ENCODE results near the gene MAGI1. TPM values are rescaled to one million over a fixed set of nuclear protein-coding genes. Genes with fewer than 3 reads are reported as not detected.

Gene MAGI1
- total and polyA plus RNA-seq, 10 donors = 3.5 to 104 (median 62.3) TPM

DNA sequence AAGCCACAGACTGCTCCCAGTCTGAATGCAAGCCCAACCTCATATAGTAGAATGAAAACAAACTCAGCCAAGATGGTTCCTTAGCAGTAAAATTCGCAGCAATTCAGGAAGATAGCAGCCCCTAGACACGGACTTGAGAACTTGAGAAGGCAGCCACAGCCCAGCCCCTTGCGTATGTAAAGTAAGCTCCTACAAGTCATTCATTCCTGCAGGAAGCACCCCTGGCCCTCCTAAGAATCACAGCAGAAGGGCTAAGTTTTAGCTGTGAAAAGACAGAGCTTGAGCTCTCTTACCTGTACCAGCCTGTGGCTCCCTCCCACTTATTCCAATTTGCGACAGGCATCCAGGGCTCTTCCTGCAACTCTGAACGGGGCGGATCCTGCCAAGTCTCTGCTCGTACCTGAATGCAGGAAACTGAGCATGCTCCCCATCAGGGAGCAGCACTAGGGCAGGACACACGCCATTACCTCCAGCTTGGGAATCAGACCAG is 136.4 kb downstream of the MAGI1 start:
- Histone ChIP-seq H3K27me3 (replicated peaks in 1 of 7) (no peaks in the 10 kb centered on the region), H3K9me3 (no peaks in the 10 kb centered on the region), H3K27ac (peak overlapping the region in 2 of 8 donors; percentile 1 to 18), H3K36me3 (no peaks in the 10 kb centered on the region), H3K4me3 (no peak overlapping the region), H3K4me1 (peaks cover 0 to 5% (median 2%) of the 10 kb centered on the region in 6 donors)
- TF ChIP-seq, protein P1, sequence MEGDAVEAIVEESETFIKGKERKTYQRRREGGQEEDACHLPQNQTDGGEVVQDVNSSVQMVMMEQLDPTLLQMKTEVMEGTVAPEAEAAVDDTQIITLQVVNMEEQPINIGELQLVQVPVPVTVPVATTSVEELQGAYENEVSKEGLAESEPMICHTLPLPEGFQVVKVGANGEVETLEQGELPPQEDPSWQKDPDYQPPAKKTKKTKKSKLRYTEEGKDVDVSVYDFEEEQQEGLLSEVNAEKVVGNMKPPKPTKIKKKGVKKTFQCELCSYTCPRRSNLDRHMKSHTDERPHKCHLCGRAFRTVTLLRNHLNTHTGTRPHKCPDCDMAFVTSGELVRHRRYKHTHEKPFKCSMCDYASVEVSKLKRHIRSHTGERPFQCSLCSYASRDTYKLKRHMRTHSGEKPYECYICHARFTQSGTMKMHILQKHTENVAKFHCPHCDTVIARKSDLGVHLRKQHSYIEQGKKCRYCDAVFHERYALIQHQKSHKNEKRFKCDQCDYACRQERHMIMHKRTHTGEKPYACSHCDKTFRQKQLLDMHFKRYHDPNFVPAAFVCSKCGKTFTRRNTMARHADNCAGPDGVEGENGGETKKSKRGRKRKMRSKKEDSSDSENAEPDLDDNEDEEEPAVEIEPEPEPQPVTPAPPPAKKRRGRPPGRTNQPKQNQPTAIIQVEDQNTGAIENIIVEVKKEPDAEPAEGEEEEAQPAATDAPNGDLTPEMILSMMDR (IDR thresholded peaks at IDR 0.05 in 8 of 11, conservative IDR thresholded peaks at IDR 0.05 in 3 of 11) = no peak
- TF ChIP-seq POLR2AphosphoS5 (IDR thresholded peaks at IDR 0.05) = no peak
- TF ChIP-seq POLR2A (IDR thresholded peaks at IDR 0.05) = no peak
- 50 to 79% (median 72%) methylated on average over 8 of the region's 8 CpGs for WGBS, 5 donors
- DNase-seq = no peak
- intact Hi-C loops (cut with DNase I; ENCODE audit: low total_unique reads) = no loop called here

DNA sequence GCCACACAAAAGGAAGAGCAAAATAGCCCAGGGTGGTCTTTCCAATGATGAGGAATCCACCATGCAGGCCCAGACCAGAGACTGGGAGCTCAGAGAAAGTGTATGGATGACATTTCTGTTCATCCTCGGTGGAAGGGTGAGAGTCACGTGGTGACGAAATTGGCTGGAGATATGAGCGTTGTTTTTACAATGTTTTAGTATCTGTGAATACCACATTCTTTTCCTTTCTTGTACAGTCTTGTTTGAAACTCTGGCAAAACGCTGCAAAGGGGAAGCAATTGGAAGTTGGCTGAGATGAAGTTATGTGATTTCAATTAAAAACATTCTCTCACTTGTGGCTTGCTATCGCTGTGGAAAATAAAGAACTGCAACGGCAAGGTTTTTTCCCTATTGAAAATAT is 137.5 kb downstream of the MAGI1 start:
- 64 to 83% (median 73%) methylated on average over 7 of the region's 7 CpGs for WGBS, 5 donors
- H3K27ac ChIP-seq = peak overlapping the region in 2 of 8 donors; percentile 18 to 80
- DNase-seq = no peak
- intact Hi-C loops (cut with DNase I; ENCODE audit: low total_unique reads) = no loop called here
- no peaks in the 10 kb centered on the region for H3K27me3 ChIP-seq (replicated peaks in 1 of 7)
- H3K4me3 ChIP-seq = no peak overlapping the region
- TF ChIP-seq POLR2AphosphoS5 (IDR thresholded peaks at IDR 0.05) = no peak
- TF ChIP-seq, protein P1 (IDR thresholded peaks at IDR 0.05 in 8 of 11, conservative IDR thresholded peaks at IDR 0.05 in 3 of 11) = no peak
- no peak for TF ChIP-seq POLR2A (IDR thresholded peaks at IDR 0.05)
- H3K36me3 ChIP-seq = no peaks in the 10 kb centered on the region
- H3K4me1 ChIP-seq = peaks cover 0 to 5% (median 2%) of the 10 kb centered on the region in 6 donors
- H3K9me3 ChIP-seq = no peaks in the 10 kb centered on the region

DNA sequence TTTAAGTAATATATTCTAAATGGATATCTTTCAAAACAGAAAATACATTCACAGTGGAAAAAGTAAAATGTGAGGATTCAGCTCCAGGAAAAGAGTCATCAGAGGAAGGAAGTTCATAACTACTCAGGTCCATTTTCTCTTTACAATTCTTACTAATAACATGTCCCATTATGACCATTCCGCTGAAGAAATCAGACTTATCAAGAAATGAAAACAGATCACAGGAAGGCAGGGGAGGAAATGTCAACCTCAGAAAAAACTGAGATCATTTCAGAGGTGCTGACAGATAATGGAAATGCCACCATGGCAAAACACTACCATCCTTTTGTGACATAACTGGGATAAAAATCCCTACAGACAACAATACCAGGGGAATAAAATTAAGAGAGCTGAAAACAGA is 139.5 kb downstream of the MAGI1 start:
- Histone ChIP-seq H3K4me1 (peaks cover 0 to 5% (median 2%) of the 10 kb centered on the region in 6 donors), H3K36me3 (no peaks in the 10 kb centered on the region), H3K9me3 (no peaks in the 10 kb centered on the region), H3K4me3 (no peak overlapping the region), H3K27me3 (replicated peaks in 1 of 7) (no peaks in the 10 kb centered on the region), H3K27ac (peak overlapping the region in 7 of 8 donors; percentile 36 to 80 (median 52))
- no peak for DNase-seq
- intact Hi-C loops (cut with DNase I; ENCODE audit: low total_unique reads) = no loop called here
- TF ChIP-seq POLR2A (IDR thresholded peaks at IDR 0.05) (no peak), POLR2AphosphoS5 (IDR thresholded peaks at IDR 0.05) (no peak)
- TF ChIP-seq, protein P1 (IDR thresholded peaks at IDR 0.05 in 8 of 11, conservative IDR thresholded peaks at IDR 0.05 in 3 of 11) = no peak
- WGBS, 5 donors = 69 to 80% (median 74%) methylated on average over 1 of the region's 1 CpG

DNA sequence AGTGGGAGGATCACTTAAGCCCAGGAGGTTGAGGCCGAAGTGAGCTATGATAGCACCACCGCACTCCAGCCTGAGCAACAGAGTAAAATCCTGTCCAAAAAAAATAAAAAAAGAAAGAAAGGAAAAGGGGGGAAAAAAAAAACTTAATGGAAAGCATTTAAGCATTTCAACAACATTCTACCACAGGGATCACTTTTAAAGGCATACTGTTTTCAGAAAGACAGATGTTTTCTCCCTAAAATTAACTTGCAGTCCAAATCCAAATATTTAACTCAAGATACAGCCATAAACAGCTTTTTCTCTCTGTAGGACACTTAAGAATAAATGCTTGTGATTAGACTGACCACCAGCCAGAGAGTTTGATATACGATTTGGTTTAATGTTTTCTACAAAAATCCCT is 141.0 kb downstream of the MAGI1 start:
- intact Hi-C loops (cut with DNase I; ENCODE audit: low total_unique reads) = no loop called here
- 52 to 92% (median 81%) methylated on average over 3 of the region's 3 CpGs for WGBS, 5 donors
- no peak for TF ChIP-seq POLR2AphosphoS5 (IDR thresholded peaks at IDR 0.05)
- no peak for TF ChIP-seq POLR2A (IDR thresholded peaks at IDR 0.05)
- TF ChIP-seq, protein P1 (IDR thresholded peaks at IDR 0.05 in 8 of 11, conservative IDR thresholded peaks at IDR 0.05 in 3 of 11) = no peak

More for the DNA sequence above, 141.0 kb downstream of the MAGI1 start:
- H3K9me3 ChIP-seq = no peaks in the 10 kb centered on the region
- peak overlapping the region in 5 of 8 donors; percentile 27 to 80 (median 53) for H3K27ac ChIP-seq
- no peaks in the 10 kb centered on the region for H3K27me3 ChIP-seq (replicated peaks in 1 of 7)
- no peaks in the 10 kb centered on the region for H3K36me3 ChIP-seq
- no peak overlapping the region for H3K4me3 ChIP-seq
- DNase-seq = no peak
- peaks cover 0 to 5% (median 2%) of the 10 kb centered on the region in 6 donors for H3K4me1 ChIP-seq
